ENCODE data around the gene MPC1. TPM values are rescaled to one million over a fixed set of nuclear protein-coding genes. Genes with fewer than 3 reads are reported as not detected.

The MPC1 gene
- total and polyA plus RNA-seq, 2 donors (not counting 3 experiments of a cell fraction or from before 2014, with no cell fraction given) = 15.5 to 17.5 TPM

DNA sequence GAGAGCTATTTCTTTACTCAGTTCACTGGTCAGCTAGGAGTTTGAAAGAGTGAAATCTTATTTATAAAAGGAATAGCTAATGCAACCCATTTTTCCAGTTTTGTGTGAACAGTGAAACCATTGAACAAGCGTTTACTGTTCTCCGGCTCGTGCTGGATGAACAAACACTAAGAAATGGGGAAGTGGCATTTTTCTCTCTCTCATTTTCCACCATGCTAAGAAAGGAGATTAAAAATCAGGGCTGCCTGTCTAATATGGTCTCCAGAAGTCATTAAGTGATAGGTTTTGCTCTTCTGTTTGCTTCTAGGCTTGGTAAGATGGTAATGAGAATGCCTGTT, 39.6 kb downstream of the MPC1 start:
- Histone ChIP-seq H3K4me1 (ENCODE audit: control insufficient read depth, extremely low read depth, insufficient read depth, low read length) (peaks cover 13% of the 10 kb centered on the region), H3K9me3 (replicated peaks; ENCODE audit: control insufficient read depth, insufficient read depth, low read length) (no peaks in the 10 kb centered on the region), H3K27me3 (ENCODE audit: control insufficient read depth in 2 of 2, insufficient read depth in 2 of 2, low read length in 2 of 2) (peaks cover 4 to 5% of the 10 kb centered on the region in 2 experiments), H3K79me2 (ENCODE audit: control insufficient read depth, insufficient read depth, low read length) (peaks cover 41% of the 10 kb centered on the region), H3K27ac (ENCODE audit: insufficient read depth, low read depth, low read length) (peak overlapping the region; percentile 95), H3K4me3 (replicated peaks in 1 of 3; ENCODE audit: insufficient read depth in 1 of 3, low read depth in 1 of 3, low read length in 3 of 3) (peak overlapping the region; percentile 79 to 99 (median 93)), H2AFZ (ENCODE audit: low read depth, low read length) (peak overlapping the region; percentile 99), H3K36me3 (ENCODE audit: control insufficient read depth in 2 of 2, extremely low read depth in 1 of 2, insufficient read depth in 2 of 2, low read length in 2 of 2) (no peaks in the 10 kb centered on the region), H4K20me1 (replicated peaks; ENCODE audit: control insufficient read depth, extremely low read depth, insufficient read depth, low read length) (no peaks in the 10 kb centered on the region), H3K9ac (replicated peaks; ENCODE audit: extremely low read depth, insufficient read depth, low read length) (peak overlapping the region; percentile 99), H3K9me1 (replicated peaks; ENCODE audit: control insufficient read depth, extremely low read depth, insufficient read depth, low read length) (no peaks in the 10 kb centered on the region), H3K4me2 (ENCODE audit: insufficient read depth, low read length) (peak overlapping the region; percentile 74)
- TF ChIP-seq EZH2 (IDR thresholded peaks at IDR 0.05; ENCODE audit: borderline replicate concordance, low read depth, low read length, severe bottlenecking) = no peak
- no peak for TF ChIP-seq FOS (IDR thresholded peaks at IDR 0.05; ENCODE audit: borderline replicate concordance, insufficient read depth, low read length)
- no peak for TF ChIP-seq CTCF (IDR thresholded peaks at IDR 0.05; ENCODE audit: extremely low read depth in 1 of 2, insufficient read depth in 1 of 2, low read depth in 1 of 2, low read length in 2 of 2)
- TF ChIP-seq, protein P1, sequence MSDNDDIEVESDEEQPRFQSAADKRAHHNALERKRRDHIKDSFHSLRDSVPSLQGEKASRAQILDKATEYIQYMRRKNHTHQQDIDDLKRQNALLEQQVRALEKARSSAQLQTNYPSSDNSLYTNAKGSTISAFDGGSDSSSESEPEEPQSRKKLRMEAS (IDR thresholded peaks at IDR 0.05; ENCODE audit: insufficient read depth, insufficient read length) = no peak
- TF ChIP-seq MYC (IDR thresholded peaks at IDR 0.05; ENCODE audit: low read depth, low read length) = no peak
- no peak for TF ChIP-seq POLR2AphosphoS5 (IDR thresholded peaks at IDR 0.05; ENCODE audit: insufficient read depth, low read depth, low read length)
- TF ChIP-seq JUN (IDR thresholded peaks at IDR 0.05; ENCODE audit: borderline replicate concordance, insufficient read depth, insufficient read length, low read depth) = no peak
- TF ChIP-seq GATA2 (IDR thresholded peaks at IDR 0.05; ENCODE audit: insufficient read depth, insufficient read length, low read depth, low read length) = no peak
- TF ChIP-seq POLR2A (IDR thresholded peaks at IDR 0.05; ENCODE audit: low read depth, low read length) = no peak
- ChIA-PET POLR2A (no interaction called here), CTCF (interaction anchor here (1.2 to 2.2 kb wide), 3 partner anchors 36 to 57 kb away, joined by 3 to 16 read pairs (median 5); no protein-coding TSS in a partner anchor)
- no peak for FAIRE-seq
- no peak for DNase-seq (ENCODE audit: low read depth, low spot score)
- intact Hi-C loops (cut with micrococcal nuclease) = loop anchor here (5.0 kb wide), 1 partner anchor 284 kb away; the partner anchor contains the start of gene RPS6KA2
- dilution Hi-C loops (cut with MboI; ENCODE audit: extremely low pct_ligation_motif_present, low sequenced_read_pairs) = no loop called here
- BruUV-seq (replicated peaks) = no TSS peak
